ENCODE data around the gene KIAA1671.
A peak's percentile ranks its signal among the peaks of the same experiment; 100 is the strongest.

KIAA1671 gene

DNA sequence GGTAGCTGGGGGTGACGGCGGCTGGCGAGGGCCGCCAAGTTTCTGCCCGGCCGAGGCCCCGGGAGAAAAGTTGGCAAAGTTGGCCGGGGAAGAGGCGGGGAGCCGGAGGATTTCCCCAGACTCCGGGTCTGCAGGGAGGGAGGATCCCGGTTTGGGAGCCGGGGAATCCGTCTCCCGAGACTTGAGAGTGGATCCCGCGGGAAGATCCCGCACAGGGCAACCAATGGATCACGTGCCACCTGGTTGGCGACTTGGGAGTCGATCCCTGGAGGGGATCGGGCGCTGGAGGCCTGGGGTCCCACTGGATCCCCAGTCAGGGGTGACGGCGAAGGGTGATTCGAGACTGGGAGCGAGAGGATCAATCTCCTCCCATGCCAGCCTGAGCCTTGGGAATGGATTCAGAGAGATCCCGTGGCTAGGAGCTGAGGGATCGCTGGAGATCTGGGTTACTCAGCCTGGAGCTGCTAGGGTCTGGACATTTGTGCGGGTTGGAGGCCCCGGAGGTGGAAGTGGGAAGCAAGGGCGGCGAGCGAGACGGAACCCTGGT, 394 bp downstream of the KIAA1671 start:
- DNase-seq (ENCODE audit: low read depth): peak; percentile 36

DNA sequence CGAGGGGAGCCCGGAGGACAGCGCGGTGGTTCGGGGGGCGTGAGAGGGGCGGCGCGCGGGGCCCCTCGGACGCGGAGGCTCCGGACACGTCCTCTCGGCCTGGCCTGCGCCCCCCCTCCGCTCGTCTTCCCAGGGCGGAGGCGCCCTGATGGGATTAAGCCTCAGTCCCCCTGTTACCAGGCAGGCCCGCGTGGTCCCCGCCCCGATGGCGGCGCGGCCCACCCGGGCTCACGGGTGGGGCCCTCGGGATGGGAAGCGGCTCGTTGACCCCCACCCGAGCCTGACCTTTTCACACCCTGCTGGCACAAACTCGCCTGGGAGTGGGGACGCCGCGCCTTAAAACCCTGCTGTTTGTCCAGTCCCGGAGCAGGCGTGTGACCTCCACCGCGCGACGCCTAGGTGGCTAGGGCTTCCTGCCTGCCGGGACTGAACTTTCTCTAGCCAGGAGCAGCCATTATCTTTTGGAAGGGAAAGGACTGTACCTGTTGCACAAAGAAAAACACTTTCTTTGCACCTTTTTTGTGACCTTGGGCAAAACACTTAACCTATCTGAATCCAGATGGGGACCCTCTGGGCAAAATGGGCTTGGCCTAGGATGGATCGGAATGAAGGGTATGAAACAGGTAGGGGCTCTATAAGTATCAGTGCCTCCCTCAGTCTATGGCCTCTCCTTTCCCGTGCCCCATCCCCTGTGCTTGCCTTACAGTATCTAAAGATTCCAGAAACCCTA, 1.0 kb downstream of the KIAA1671 start:
- DNase-seq (ENCODE audit: low read depth): no peak

DNA sequence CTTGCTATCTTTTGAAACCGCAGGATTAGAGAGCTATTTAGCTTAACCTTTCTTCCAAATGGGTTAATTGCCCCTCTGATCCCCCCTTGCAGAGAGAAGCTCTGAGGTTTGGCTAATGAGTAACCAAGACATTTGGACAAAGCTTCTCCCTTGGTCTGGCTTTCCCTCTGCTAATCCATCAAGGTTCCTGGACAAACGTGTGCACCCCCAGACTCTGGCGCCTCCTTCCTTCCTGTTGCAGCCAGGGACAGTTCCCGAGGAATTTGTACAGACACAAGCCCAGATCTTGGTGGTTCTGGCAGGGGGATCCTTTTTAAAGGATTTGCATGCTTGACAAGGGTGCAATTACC, 1.6 kb downstream of the KIAA1671 start:
- DNase-seq (ENCODE audit: low read depth): no peak

DNA sequence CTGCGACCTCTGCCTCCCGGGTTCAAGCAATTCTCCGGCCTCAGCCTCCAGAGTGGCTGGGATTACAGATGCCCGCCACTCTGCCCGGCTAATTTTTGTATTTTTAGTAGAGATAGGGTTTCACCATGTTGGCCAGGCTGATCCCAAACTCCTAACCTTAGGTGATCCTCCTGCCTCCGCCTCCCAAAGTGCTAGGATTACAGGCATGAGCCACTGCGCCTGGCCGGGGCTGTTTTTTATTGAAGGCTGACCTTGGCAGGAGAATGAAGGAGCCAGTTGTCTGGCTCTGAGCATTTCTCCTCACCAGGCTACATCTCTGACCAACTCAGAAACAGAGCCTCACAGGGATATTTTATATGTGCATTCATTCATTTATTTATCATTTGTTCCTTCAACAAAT, 2.3 kb downstream of the KIAA1671 start:
- no peak for DNase-seq (ENCODE audit: low read depth)

DNA sequence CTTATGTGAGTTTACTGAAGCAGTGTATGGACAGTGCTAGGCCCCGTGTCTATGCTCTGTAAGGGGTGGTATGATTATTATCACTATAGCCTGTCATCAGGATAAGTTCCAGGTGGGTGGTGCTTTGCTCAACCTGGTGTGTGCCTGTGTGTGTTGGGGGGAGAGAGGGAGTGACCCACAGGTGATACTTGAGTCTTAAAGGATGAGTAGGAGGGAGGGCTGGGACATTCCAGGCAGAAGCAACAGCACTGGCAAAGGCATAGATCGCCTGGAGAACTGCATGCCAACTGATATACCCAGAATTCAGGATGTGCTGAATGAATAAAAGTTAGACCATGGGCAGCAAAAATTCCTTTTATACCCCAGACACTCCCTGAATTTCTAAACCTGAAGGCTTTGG, 4.5 kb downstream of the KIAA1671 start:
- no peak for DNase-seq (ENCODE audit: low read depth)

DNA sequence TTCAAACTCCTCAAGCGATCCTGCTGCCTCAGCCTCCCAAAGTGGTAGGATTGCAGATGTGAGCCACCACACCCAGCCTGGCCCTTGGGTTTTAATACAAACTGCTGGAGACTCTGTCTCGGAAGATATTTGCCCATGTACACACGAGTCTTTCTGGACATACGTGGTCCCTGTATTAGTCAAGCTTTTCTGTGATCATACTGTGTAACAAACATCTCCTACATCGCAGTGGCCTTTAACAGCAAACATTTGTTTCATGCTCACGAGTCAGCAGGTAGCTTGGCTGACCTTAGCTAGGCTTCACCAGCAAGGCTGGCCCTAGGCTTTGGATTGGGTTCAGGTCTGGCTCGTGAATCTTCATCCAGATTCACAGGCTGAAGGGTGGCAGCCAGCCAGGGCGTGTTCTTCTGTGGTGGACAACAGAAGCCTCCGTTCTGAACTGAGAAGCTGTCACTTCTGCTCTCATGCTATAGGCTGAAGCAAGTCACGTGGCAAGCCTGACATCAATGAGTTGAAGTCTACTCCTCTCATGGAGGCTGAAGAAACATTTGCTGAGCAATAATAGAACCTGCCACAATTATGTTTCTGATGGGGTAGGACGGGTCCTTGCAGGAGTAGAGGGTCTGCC, 8.8 kb downstream of the KIAA1671 start:
- no peak for DNase-seq (ENCODE audit: low read depth)

DNA sequence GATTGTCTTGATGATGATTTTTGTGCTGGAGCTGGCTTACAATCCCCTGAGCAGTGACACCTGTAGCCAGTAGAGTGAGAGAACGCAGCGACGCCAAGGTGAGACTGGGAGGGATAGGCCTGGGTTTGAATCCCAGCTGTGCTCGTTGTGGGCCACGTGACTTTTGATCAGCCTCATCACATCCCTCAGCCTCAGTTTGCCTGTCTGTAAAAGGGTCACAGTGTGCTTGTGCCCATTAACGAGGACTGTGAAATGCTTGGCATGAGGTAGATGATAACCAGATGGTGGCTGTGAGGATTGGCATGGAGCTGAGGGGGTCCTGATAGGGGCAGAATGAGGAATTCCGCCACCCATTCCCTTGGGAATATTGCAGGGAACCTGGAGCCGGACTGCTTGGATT, 9.6 kb downstream of the KIAA1671 start:
- no peak for DNase-seq (ENCODE audit: low read depth)

DNA sequence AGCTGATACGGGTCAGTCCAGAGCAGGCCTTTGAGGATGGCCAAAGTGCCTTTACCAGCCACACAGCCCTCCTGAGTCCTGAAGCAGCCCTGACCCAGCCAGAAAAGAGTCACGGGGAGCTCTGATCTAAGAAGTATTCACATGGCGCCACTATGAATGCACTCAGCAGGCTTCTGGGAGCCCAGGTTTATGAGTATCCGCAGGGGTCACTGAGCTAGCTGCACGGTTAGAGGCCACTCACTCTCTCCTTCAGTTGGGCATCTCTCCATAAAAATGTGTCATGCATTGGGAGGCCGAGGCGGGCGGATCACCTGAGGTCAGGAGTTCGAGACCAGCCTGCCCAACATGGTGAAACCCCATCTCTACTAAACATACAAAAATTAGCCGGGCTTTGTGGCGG, 10.3 kb downstream of the KIAA1671 start:
- DNase-seq (ENCODE audit: low read depth): no peak

DNA sequence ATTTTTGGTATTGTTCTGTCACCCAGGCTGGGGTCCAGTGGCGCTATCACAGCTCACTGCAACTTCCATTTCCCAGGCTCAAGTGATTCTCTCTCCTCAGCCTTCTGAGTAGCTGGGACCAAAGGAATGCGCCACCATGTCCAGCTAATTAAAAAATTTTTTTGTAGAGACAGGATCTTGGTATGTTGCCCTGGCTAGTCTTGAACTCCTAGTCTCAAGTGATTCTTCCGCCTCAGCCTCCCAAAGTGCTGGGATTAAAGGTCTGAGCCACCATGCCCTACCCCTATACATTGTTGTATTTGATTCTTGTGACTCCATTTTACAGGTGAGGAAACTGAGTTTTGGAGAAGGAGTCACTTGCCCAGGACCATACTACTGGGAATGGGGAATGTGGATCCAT, 11.9 kb downstream of the KIAA1671 start:
- DNase-seq (ENCODE audit: low read depth): no peak

DNA sequence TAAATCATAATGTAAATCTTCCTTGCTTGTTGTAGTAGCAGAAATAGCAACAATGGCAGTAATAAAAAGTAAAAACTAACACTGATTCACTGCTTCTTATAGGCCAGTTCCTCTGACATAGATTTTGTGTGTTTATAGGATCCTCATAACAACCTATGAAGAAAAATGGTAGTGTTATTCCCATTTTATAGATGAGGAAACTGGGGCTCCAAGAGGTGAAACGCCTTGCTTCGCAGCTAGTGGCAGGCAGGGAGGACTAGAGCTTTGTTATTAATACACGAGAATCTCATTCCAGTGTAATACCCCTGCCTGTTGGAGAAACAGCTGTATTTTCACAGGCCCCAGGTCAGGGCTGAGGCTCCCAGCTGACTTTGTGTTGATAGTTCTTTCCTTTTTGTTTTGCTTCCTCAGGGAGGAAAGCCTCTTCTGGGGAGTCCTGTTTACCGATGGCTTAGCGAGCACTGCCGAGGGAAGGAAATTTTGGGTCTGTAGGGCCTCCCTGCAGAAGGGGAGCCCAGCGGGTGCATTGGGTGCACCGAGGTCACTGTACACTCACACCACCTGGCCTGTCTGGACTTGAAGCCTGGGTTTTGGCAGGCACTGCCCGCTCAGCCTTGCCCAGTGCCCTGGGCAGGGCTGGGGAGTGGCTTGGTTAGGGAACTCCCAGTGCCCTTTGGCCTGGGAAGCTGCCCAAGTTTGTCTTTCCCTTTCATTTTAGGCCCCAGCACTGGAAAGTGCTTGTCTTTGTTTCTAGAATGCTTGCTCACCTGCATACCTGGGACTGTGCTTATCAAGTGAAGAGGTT, 13.5 kb downstream of the KIAA1671 start:
- DNase-seq (ENCODE audit: low read depth): no peak

DNA sequence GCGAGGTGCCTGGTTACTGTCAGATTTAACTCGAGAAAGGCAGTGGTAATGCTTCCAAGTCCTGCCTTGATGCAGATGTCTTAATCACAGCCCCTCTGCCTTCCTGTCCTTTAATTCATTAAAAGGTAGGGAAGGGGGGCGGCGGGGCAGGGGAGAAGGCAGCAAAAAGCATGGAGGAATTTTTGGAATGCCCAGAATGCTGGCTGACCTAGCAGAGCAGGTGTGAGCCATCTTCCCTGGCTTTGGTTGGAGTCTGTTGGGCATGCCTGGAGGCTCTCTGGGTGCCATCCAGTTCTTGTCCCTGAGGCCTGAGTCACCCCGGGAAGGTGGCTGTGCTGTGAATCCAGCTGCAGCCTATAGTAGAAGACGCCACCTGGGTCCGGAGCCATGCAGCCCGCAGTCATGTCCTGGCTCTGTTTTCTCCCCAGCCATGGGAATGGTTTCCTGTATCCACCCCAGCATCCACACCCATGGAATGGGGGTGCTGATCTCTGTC, 15.6 kb downstream of the KIAA1671 start:
- no peak for DNase-seq (ENCODE audit: low read depth)

DNA sequence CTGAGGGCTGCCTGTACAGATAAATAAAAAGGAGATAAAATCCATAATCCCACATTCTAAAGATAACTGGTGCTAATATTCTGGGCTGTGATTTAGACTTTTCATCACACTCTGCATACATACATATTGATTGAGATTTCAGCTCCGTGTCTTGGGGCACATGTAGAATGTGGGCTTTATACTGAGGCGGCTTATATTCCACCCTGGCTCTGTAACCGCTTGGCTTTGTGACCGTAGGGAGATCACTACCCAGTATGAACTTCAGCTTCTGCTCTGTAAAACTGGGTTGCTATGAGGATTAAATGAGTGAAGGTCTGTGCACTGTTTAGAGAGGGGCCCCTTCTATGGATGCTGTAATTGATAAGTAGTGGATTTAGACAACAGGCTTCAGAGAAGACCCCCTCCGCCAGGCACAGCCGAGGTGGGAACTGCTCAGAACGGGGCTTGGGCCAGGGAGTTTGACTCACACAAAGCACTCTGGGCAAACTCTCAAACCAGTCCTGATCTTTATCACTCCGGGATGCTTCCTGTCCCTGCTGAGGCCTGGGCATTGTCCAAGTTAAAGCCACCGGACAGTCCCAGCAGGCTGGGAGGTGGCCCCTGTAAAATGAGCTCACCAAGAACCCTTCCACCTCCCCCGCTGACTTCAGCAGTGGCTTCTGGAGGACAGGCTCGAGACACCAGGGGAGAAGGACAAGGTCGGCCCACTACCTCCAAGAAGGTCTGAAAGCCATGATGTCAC, 17.2 kb downstream of the KIAA1671 start:
- peak; percentile 42 for DNase-seq (ENCODE audit: low read depth)

DNA sequence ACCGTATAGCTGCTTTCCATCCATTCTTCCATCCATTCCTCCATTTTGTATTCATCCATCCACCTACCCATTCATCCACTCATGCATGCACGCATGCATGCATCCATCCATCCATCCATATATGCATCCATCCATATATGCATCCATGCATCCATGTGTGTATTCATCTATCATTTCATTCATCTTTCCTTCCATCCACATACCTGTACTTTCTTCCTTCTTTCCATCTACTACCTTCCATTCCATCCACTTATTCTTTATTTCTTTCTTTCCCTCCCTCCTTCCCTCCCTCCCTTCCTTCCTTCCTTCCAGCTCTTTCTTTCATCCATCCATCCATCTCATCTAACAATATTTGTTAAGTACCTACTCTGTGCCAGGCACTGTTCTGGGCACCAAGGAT, 19.9 kb downstream of the KIAA1671 start:
- no peak for DNase-seq (ENCODE audit: low read depth)

DNA sequence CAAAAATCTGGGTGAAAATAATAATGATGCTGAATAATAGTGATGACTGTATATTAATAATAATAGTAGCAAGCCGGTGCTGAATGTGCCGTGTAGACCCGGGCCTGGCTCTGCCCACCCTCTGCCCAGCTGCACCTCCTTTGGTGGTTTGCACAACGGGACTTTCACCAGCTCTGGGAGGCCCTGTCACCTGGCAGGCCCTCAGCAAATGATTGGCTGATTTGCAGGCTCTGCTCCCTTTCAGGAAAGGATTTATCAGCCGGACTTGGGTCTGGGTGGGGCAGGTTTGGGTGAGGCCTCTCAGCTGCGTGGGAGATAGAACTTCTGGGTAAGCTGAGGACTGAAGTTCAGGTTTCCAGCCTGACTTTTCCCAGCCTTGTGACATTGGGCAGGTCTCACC, 21.4 kb downstream of the KIAA1671 start:
- DNase-seq (ENCODE audit: low read depth): no peak

DNA sequence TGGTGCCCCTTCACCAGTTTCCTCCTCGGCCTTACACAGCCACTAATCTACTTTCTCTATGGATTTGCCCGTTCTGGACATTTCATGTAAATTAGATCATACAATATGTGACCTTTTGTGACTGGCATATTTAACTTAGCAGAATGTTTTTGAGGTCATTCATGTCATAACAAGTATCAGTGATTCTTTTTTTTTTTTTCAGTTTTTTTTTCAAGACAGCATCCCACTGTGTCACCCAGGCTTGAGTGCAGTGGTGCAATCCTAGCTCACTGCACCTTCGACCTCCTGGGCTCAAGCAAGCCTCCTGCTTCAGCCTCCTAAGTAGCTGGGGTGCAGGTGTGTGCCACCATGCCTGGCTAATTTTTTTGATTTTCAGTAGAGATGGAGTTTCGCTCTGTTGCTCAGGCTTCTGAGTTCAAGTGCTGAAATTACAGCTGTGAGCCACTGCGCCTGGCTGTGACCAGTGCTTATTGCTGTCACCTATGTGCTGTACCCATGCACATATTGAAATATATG, 22.7 kb downstream of the KIAA1671 start:
- no peak for DNase-seq (ENCODE audit: low read depth)

DNA sequence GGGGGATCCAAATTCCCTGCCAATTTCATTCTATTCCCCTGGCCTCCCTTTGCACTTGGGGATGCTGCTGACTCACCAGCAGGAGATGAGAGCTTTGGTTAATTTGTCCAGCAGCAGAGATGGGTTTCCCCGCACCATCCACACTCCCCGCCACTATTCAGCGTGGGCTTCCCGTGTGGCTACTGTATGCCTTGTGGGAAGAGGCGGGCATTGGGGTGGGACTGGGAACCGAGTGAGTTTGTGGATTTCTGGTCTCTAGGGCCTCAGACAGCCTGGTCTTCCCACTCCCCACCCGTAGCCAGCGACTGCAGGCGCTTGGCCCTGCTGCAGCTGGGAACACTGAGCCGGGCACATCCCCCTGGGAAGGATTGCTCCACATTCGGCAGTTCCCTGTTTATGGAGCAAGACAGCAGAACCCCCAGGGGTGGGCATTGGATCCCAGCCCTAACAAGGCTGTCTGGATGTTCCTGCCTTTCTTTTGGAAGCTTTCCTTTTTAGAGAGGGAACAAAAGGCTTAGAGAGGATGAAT, 23.4 kb downstream of the KIAA1671 start:
- DNase-seq (ENCODE audit: low read depth): no peak

DNA sequence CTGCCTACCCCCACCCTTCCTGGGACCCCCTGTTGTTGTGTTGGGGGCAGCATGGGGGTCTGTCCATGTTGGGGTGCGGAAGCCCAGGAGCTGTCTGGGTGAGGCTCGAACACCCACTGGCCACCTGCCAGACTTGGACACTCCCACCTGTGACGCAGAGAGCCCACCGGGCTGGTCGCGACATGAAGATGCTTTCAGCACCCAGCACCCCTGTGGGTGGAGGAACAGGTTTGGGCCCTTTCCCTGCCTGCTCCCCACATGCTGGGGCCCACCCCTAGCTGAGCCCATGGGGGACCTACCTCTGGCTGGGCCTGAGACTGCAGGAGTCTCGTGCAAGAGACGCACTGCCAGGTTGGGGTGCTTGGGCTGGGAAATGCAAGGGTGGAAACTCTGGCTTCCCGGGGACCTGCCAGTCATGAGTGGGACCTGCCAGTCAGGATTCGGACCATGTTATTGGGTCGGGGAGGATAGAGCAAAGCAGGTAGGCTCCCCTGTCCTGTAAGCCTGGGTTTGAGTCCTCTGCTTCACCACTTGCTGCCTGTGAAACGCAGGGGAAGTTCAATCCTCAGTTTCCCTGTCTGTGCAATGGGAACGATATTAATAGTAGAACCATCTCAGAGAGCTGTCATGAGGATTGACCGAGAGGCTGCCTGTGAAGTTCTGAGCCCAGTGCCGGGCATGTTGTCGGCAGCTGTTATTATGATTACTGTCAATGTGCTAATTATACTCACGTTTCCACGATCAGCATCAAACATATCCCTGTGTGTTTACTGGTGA, 24.1 kb downstream of the KIAA1671 start:
- DNase-seq (ENCODE audit: low read depth): no peak

DNA sequence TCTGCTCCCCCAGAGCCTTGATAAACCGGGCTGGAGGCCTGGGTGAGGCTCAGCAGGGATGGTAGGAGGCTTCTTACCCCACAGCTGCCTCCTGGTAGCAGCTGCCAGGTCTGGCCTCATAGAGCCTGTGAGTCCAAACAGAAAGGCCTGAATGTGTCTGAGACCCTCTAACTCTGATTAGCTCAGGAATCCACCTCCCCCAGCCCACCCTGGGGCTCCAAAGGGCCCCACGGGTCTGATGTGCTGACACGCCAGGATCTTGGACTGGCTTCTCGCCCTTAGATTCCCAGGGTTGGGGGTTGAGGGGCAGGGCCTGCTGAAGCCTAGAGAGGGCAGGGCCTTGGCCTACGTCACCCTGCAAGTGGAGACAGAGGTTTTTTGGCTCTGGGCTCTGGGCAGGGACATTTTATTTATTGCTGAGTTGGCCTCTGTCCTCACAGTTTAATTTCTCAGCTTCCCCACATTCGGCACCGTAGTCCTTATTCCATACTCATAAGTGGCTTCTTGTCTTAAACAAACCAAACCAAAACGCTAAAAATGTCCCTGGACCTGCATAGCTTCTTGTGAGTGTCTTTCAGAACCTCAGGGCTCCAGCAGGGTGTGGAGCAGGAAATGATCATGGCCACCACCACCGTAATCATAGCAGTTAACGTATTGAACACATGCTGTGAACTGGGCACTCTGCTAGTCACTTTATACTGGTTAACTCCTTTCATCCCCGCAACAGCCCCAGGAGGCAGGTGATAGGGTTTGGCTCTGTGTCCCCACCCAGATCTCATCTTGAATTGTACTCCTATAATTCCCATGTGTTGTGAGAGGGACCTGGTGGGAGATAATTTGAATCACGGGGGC, 25.1 kb downstream of the KIAA1671 start:
- no peak for DNase-seq (ENCODE audit: low read depth)

DNA sequence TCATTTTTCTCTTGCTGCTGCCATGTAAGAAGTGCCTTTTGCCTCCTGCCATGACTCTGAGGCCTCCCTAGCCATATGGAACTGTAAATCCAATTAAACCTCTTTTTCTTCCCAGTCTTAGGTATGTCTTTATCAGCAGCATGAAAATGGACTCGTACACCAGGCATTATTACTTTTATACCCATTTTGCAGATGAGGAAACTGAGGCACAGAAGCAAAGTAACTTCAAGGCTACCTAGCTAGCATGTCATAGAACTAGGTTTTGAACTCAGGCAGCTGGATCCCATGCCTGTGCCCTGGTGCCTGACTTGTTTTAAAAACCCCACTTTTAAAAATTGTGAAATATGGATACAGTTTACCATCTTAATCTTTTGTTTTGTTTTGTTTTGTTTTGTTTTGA, 25.8 kb downstream of the KIAA1671 start:
- DNase-seq (ENCODE audit: low read depth): no peak

DNA sequence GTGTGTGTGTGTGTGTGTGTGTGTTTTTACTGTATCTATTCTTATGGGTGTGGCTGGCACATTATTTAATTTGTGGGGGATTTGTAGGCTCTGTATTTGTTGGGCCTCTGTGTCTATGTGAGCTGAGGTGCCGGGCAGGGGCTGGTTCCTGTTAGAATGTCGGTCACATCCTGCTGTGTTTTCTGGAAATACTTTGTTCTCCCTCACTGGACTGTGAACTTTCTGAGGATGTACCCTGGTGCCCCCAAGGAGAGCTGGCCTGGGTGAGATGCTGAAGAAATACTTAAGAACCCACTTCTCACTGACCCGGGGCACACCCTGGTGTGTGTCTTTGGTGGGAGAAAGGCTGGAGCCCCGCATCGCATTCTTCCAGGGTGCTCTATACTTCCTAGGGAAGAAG, 28.6 kb downstream of the KIAA1671 start:
- DNase-seq (ENCODE audit: low read depth): no peak
